HG03066 (cell line): ENCODE measurements around the gene NANOGP8.

ENCODE experiments used
- ATAC-seq: cut with Tn5 transposase; IDR thresholded peaks from one replicate; pipeline ENCODE4 v1.9.1; 2021; ENCODE audit warnings: low read depth; ENCODE audit not compliant: unreplicated experiment

NANOGP8 gene

GRCh38 chr15:35061825-35062737 is 23.0 kb downstream of the NANOGP8 start:
- ATAC-seq = no peak

- no peak for ATAC-seq
Observed at GRCh38 chr15:35061161-35061824, 23.8 kb downstream of the NANOGP8 start.

- no peak for ATAC-seq
Observed at GRCh38 chr15:35060591-35060990, 24.5 kb downstream of the NANOGP8 start.

GRCh38 chr15:35058534-35059054 is 26.5 kb downstream of the NANOGP8 start:
- ATAC-seq = no peak

- ATAC-seq = no peak
Observed at GRCh38 chr15:35055416-35056105, 29.5 kb downstream of the NANOGP8 start.

- ATAC-seq = no peak
Observed at GRCh38 chr15:35054380-35054779, 30.7 kb downstream of the NANOGP8 start.

- no peak for ATAC-seq
Observed at GRCh38 chr15:35047996-35048395, 37.1 kb downstream of the NANOGP8 start.

GRCh38 chr15:35047528-35047927 is 37.6 kb downstream of the NANOGP8 start:
- ATAC-seq = no peak

- ATAC-seq = no peak
Observed at GRCh38 chr15:35043373-35044095, 41.6 kb downstream of the NANOGP8 start.

GRCh38 chr15:35040339-35041255 is 44.5 kb downstream of the NANOGP8 start:
- ATAC-seq = no peak

- no peak for ATAC-seq
Observed at GRCh38 chr15:35038626-35039451, 46.3 kb downstream of the NANOGP8 start.
